ENCODE results near the gene RTEL1.

Gene RTEL1

GRCh38 chr20:63702036-63702665 lies 44.0 kb downstream of the RTEL1 start:
- peak; percentile 7 for DNase-seq (ENCODE audit: low read depth)
- H3K4me3 ChIP-seq (ENCODE audit: low read depth, low read length), result no peak overlapping the region
- no peak for TF ChIP-seq MAX (IDR thresholded peaks at IDR 0.05; ENCODE audit: low read depth, low read length)

- TF ChIP-seq POLR2A (IDR thresholded peaks at IDR 0.05; ENCODE audit: extremely low read depth, insufficient read length) (no peak), MAX (IDR thresholded peaks at IDR 0.05; ENCODE audit: low read depth, low read length) (no peak), MYC (IDR thresholded peaks at IDR 0.05; ENCODE audit: low read depth, low read length) (no peak)
- H3K4me3 ChIP-seq (ENCODE audit: low read depth, low read length), result no peak overlapping the region
- peak; percentile 9 for DNase-seq (ENCODE audit: low read depth)
These were observed 44.8 kb downstream of the RTEL1 start for GRCh38 chr20:63702751-63703470.

GRCh38 chr20:63703471-63703975 lies 45.4 kb downstream of the RTEL1 start:
- H3K4me3 ChIP-seq (ENCODE audit: low read depth, low read length), result no peak overlapping the region
- TF ChIP-seq POLR2A (IDR thresholded peaks at IDR 0.05; ENCODE audit: extremely low read depth, insufficient read length), result no peak
- no peak for TF ChIP-seq CTCF (IDR thresholded peaks at IDR 0.05; ENCODE audit: low read depth, low read length)
- no peak for TF ChIP-seq MAX (IDR thresholded peaks at IDR 0.05; ENCODE audit: low read depth, low read length)
- TF ChIP-seq MYC (IDR thresholded peaks at IDR 0.05; ENCODE audit: low read depth, low read length), result no peak

GRCh38 chr20:63703976-63704748 lies 46.0 kb downstream of the RTEL1 start:
- no peak overlapping the region for H3K4me3 ChIP-seq (ENCODE audit: low read depth, low read length)
- no peak for DNase-seq (ENCODE audit: low read depth)
- TF ChIP-seq MAX (IDR thresholded peaks at IDR 0.05; ENCODE audit: low read depth, low read length) (no peak), POLR2A (IDR thresholded peaks at IDR 0.05; ENCODE audit: extremely low read depth, insufficient read length) (no peak), MYC (IDR thresholded peaks at IDR 0.05; ENCODE audit: low read depth, low read length) (no peak)

More at GRCh38 chr20:63703471-63703975, 45.4 kb downstream of the RTEL1 start:
- DNase-seq (ENCODE audit: low read depth), result peak; percentile 7

GRCh38 chr20:63704749-63705117 lies 46.6 kb downstream of the RTEL1 start:
- no peak for TF ChIP-seq POLR2A (IDR thresholded peaks at IDR 0.05; ENCODE audit: extremely low read depth, insufficient read length)
- no peak for TF ChIP-seq MYC (IDR thresholded peaks at IDR 0.05; ENCODE audit: low read depth, low read length)
- TF ChIP-seq CTCF (IDR thresholded peaks at IDR 0.05; ENCODE audit: low read depth, low read length), result no peak
- no peak for TF ChIP-seq MAX (IDR thresholded peaks at IDR 0.05; ENCODE audit: low read depth, low read length)
- DNase-seq (ENCODE audit: low read depth), result no peak
- no peak overlapping the region for H3K4me3 ChIP-seq (ENCODE audit: low read depth, low read length)

GRCh38 chr20:63705232-63706026 lies 47.3 kb downstream of the RTEL1 start:
- DNase-seq (ENCODE audit: low read depth), result no peak
- H3K4me3 ChIP-seq (ENCODE audit: low read depth, low read length), result no peak overlapping the region
- no peak for TF ChIP-seq POLR2A (IDR thresholded peaks at IDR 0.05; ENCODE audit: extremely low read depth, insufficient read length)
- TF ChIP-seq CTCF (IDR thresholded peaks at IDR 0.05; ENCODE audit: low read depth, low read length), result no peak
- no peak for TF ChIP-seq MAX (IDR thresholded peaks at IDR 0.05; ENCODE audit: low read depth, low read length)
- no peak for TF ChIP-seq MYC (IDR thresholded peaks at IDR 0.05; ENCODE audit: low read depth, low read length)

Measured in NB4 (cell line).